ENCODE data around the gene MRTFA. TPM values are rescaled to one million over a fixed set of nuclear protein-coding genes. Genes with fewer than 3 reads are reported as not detected.
A peak's percentile ranks its signal among the peaks of the same experiment; 100 is the strongest.

The MRTFA gene
- total RNA-seq, 1 donor from 2014 or later, result 68.4 TPM

- Mint-ChIP-seq H3K4me1 (ENCODE audit: unreplicated experiment) (peaks cover 26% of the 10 kb centered on the region), H3K27me3 (ENCODE audit: unreplicated experiment) (peaks cover 5% of the 10 kb centered on the region), H3K27ac (ENCODE audit: unreplicated experiment) (no peak overlapping the region), H3K4me3 (ENCODE audit: unreplicated experiment) (no peak overlapping the region), H3K36me3 (ENCODE audit: low read depth, unreplicated experiment) (no peaks in the 10 kb centered on the region), H3K9me3 (ENCODE audit: unreplicated experiment) (no peaks in the 10 kb centered on the region)
- DNase-seq (ENCODE audit: low spot score), result no peak
- no peak for TF ChIP-seq CTCF (IDR thresholded peaks at IDR 0.05; ENCODE audit: unreplicated experiment)
These were observed 164.5 kb downstream of the MRTFA start for GRCh38 chr22:40472051-40472450.

GRCh38 chr22:40469181-40469580, 167.3 kb downstream of the MRTFA start:
- Mint-ChIP-seq H3K36me3 (ENCODE audit: low read depth, unreplicated experiment) (peaks cover 3% of the 10 kb centered on the region), H3K27me3 (ENCODE audit: unreplicated experiment) (peaks cover 2% of the 10 kb centered on the region), H3K4me1 (ENCODE audit: unreplicated experiment) (peaks cover 25% of the 10 kb centered on the region), H3K27ac (ENCODE audit: unreplicated experiment) (peak overlapping the region; percentile 8), H3K9me3 (ENCODE audit: unreplicated experiment) (no peaks in the 10 kb centered on the region), H3K4me3 (ENCODE audit: unreplicated experiment) (no peak overlapping the region)
- no peak for DNase-seq (ENCODE audit: low spot score)
- TF ChIP-seq CTCF (IDR thresholded peaks at IDR 0.05; ENCODE audit: unreplicated experiment), result no peak

- H3K27me3 Mint-ChIP-seq (ENCODE audit: unreplicated experiment), result peaks cover 2% of the 10 kb centered on the region
- H3K9me3 Mint-ChIP-seq (ENCODE audit: unreplicated experiment), result no peaks in the 10 kb centered on the region
- DNase-seq (ENCODE audit: low spot score), result no peak
- peaks cover 3% of the 10 kb centered on the region for H3K36me3 Mint-ChIP-seq (ENCODE audit: low read depth, unreplicated experiment)
- peak overlapping the region; percentile 3 for H3K27ac Mint-ChIP-seq (ENCODE audit: unreplicated experiment)
- no peak for TF ChIP-seq CTCF (IDR thresholded peaks at IDR 0.05; ENCODE audit: unreplicated experiment)
- peaks cover 26% of the 10 kb centered on the region for H3K4me1 Mint-ChIP-seq (ENCODE audit: unreplicated experiment)
- H3K4me3 Mint-ChIP-seq (ENCODE audit: unreplicated experiment), result no peak overlapping the region
These were observed 167.9 kb downstream of the MRTFA start for GRCh38 chr22:40468616-40469015.

GRCh38 chr22:40466976-40467375, 169.5 kb downstream of the MRTFA start:
- Mint-ChIP-seq H3K4me3 (ENCODE audit: unreplicated experiment) (no peak overlapping the region), H3K4me1 (ENCODE audit: unreplicated experiment) (peaks cover 35% of the 10 kb centered on the region), H3K36me3 (ENCODE audit: low read depth, unreplicated experiment) (peaks cover 9% of the 10 kb centered on the region), H3K9me3 (ENCODE audit: unreplicated experiment) (no peaks in the 10 kb centered on the region), H3K27ac (ENCODE audit: unreplicated experiment) (no peak overlapping the region), H3K27me3 (ENCODE audit: unreplicated experiment) (peaks cover 2% of the 10 kb centered on the region)
- no peak for TF ChIP-seq CTCF (IDR thresholded peaks at IDR 0.05; ENCODE audit: unreplicated experiment)
- DNase-seq (ENCODE audit: low spot score), result no peak

GRCh38 chr22:40463683-40464082, 172.8 kb downstream of the MRTFA start:
- DNase-seq (ENCODE audit: low spot score), result no peak
- H3K4me3 Mint-ChIP-seq (ENCODE audit: unreplicated experiment), result no peak overlapping the region
- peaks cover 13% of the 10 kb centered on the region for H3K36me3 Mint-ChIP-seq (ENCODE audit: low read depth, unreplicated experiment)
- H3K4me1 Mint-ChIP-seq (ENCODE audit: unreplicated experiment), result peaks cover 34% of the 10 kb centered on the region
- no peak for TF ChIP-seq CTCF (IDR thresholded peaks at IDR 0.05; ENCODE audit: unreplicated experiment)
- no peaks in the 10 kb centered on the region for H3K9me3 Mint-ChIP-seq (ENCODE audit: unreplicated experiment)
- peak overlapping the region; percentile 86 for H3K27ac Mint-ChIP-seq (ENCODE audit: unreplicated experiment)
- peaks cover 4% of the 10 kb centered on the region for H3K27me3 Mint-ChIP-seq (ENCODE audit: unreplicated experiment)
